HepG2 (cell line): ENCODE measurements around the gene CCND1. TPM values are rescaled to one million over a fixed set of nuclear protein-coding genes. Genes with fewer than 3 reads are reported as not detected.

ENCODE experiments used
- ATAC-seq: fragments of 200-7000 bp; cut with Tn5 transposase; 3 replicates; pipeline ENCODE4 v1.9.1; 2020; ENCODE audit warnings: mild to moderate bottlenecking, moderate library complexity
- BruUV-seq: library from RNA; stranded (reverse); fragments of 400-500 nt; replicated peaks from 2 replicates; lab custom pipeline; 2021; lab: Mats Ljungman, UMichigan
- CTCF ChIA-PET: fragments of 300-600 bp; formaldehyde crosslinking; extraction: SDS; loops from one replicate; lab custom pipeline; 2021; ENCODE audit warnings: low total read pairs, inconsistent platforms, low intra/inter-chr PET ratio; lab: Yijun Ruan, JAX
- POLR2A ChIA-PET: fragments of 350-600 bp; sonication (Branson Sonifier 250); formaldehyde crosslinking; loops from one replicate; lab custom pipeline; 2020; ENCODE audit warnings: antibody characterized with exemption, inconsistent platforms; lab: Yijun Ruan, JAX
- DNase-seq: peaks from one replicate; pipeline ENCODE4 v3.0.0-alpha.2; 2015; ENCODE audit warnings: low spot score
- FAIRE-seq: peaks from 3 replicates; lab custom pipeline; 2011; peaks lifted over from hg19 to GRCh38; lab: Jason Lieb, UNC
- H2AFZ ChIP-seq: one replicate; pipeline ENCODE4 v1.6.1; 2011; ENCODE audit warnings: low read length, inconsistent platforms
- H3K27ac ChIP-seq: fragments of 300-600 bp; 3 replicates; pipeline ENCODE4 v1.8.0; 2011; ENCODE audit warnings: mixed run types, mild to moderate bottlenecking, mixed read lengths, low read length, inconsistent platforms; ENCODE audit not compliant: insufficient read depth; ENCODE audit errors: extremely low read length
- H3K27me3 ChIP-seq, 2 experiments: fragments of 200-600 bp in 1 of 2; 2 replicates in 1 of 2; 3 replicates in 1 of 2; pipeline versions ENCODE4 v1.6.0 to v1.8.0; 2011; ENCODE audit warnings: low read length in 2 of 2, mild to moderate bottlenecking in 2 of 2, moderate library complexity in 2 of 2, inconsistent platforms in 1 of 2; ENCODE audit not compliant: insufficient read depth in 2 of 2, control insufficient read depth in 1 of 2
- H3K36me3 ChIP-seq, 2 experiments: fragments of 200-600 bp in 1 of 2; replicated peaks in 1 of 2; 2 replicates in 1 of 2; 3 replicates in 1 of 2; pipeline versions ENCODE4 v1.5.1 to v1.8.0; 2011; ENCODE audit warnings: low read length in 2 of 2, inconsistent platforms in 1 of 2; ENCODE audit not compliant: insufficient read depth in 2 of 2, control insufficient read depth in 1 of 2
- H3K4me1 ChIP-seq: 2 replicates; pipeline ENCODE4 v1.5.1; 2012; ENCODE audit warnings: low read length, inconsistent platforms; ENCODE audit not compliant: insufficient read depth
- H3K4me2 ChIP-seq: 2 replicates; pipeline ENCODE4 v1.6.0; 2011; ENCODE audit warnings: low read depth, low read length, inconsistent platforms
- H3K4me3 ChIP-seq, 3 experiments: fragments of 200-600 bp in 1 of 3; sonication (generic), shearing (Covaris generic) in 1 of 3; replicated peaks in 1 of 3; 2 replicates each; pipeline ENCODE4 v1.5.1; 2011 to 2016; ENCODE audit warnings: low read length in 3 of 3, inconsistent platforms in 2 of 3, low read depth in 2 of 3, mild to moderate bottlenecking in 2 of 3, control low read depth in 1 of 3, mixed read lengths in 1 of 3; ENCODE audit not compliant: insufficient read depth in 1 of 3
- H3K79me2 ChIP-seq: one replicate; pipeline ENCODE4 v1.6.1; 2011; ENCODE audit warnings: low read length, inconsistent platforms; ENCODE audit not compliant: insufficient read depth
- H3K9ac ChIP-seq: 2 replicates; pipeline ENCODE4 v1.6.0; 2011; ENCODE audit warnings: mild to moderate bottlenecking, low read depth, low read length, inconsistent platforms; ENCODE audit not compliant: insufficient read depth
- H3K9me3 ChIP-seq: 2 replicates; pipeline ENCODE4 v1.5.1; 2012; ENCODE audit warnings: mild to moderate bottlenecking, low read length
- H4K20me1 ChIP-seq: 2 replicates; pipeline ENCODE4 v1.6.0; 2011; ENCODE audit warnings: inconsistent platforms, mild to moderate bottlenecking, low read length, moderate library complexity; ENCODE audit not compliant: insufficient read depth
- BCL6 ChIP-seq: IDR thresholded peaks from 2 replicates; pipeline ENCODE4 v1.6.1; 2016; ENCODE audit warnings: missing genetic modification reagents, missing compliant biosample characterization
- FOXC1 ChIP-seq: sonication (generic); formaldehyde crosslinking; IDR thresholded peaks from 2 replicates; pipeline ENCODE4 v1.8.0; 2022; ENCODE audit warnings: mild to moderate bottlenecking, missing genetic modification reagents, borderline replicate concordance
- HIVEP1 ChIP-seq: sonication (generic); formaldehyde crosslinking; IDR thresholded peaks from 2 replicates; pipeline ENCODE4 v1.4.0; 2020; ENCODE audit warnings: mild to moderate bottlenecking, missing genetic modification reagents
- HOXA5 ChIP-seq: sonication (generic); formaldehyde crosslinking; IDR thresholded peaks from 2 replicates; pipeline ENCODE4 v1.4.0; 2020; ENCODE audit warnings: missing genetic modification reagents
- KLF11 ChIP-seq: IDR thresholded peaks from 2 replicates; pipeline ENCODE4 v1.6.1; 2016; ENCODE audit warnings: missing compliant biosample characterization
- MXD4 ChIP-seq: IDR thresholded peaks from 2 replicates; pipeline ENCODE4 v1.6.1; 2016; ENCODE audit warnings: mild to moderate bottlenecking, missing biosample characterization, missing genetic modification reagents
- NBN ChIP-seq: fragments of 450-650 bp; conservative IDR thresholded peaks from 2 replicates; pipeline ENCODE4 v1.6.1; 2017
- RCOR2 ChIP-seq: IDR thresholded peaks from 2 replicates; pipeline ENCODE4 v1.6.1; 2016; ENCODE audit warnings: missing biosample characterization, missing genetic modification reagents
- RFXAP ChIP-seq: sonication (generic); formaldehyde crosslinking; IDR thresholded peaks from 2 replicates; pipeline ENCODE4 v1.4.0; 2020; ENCODE audit warnings: missing genetic modification reagents, borderline replicate concordance
- ZBTB1 ChIP-seq: sonication (generic); formaldehyde crosslinking; IDR thresholded peaks from 2 replicates; pipeline ENCODE4 v1.4.0; 2020; ENCODE audit warnings: missing genetic modification reagents, borderline replicate concordance
- ZNF180 ChIP-seq: sonication (generic); formaldehyde crosslinking; IDR thresholded peaks from 2 replicates; pipeline ENCODE4 v1.4.0; 2020; ENCODE audit warnings: low read depth, missing genetic modification reagents, borderline replicate concordance
- ZNF350 ChIP-seq: sonication (generic); formaldehyde crosslinking; IDR thresholded peaks from 2 replicates; pipeline ENCODE4 v1.4.0; 2020; ENCODE audit warnings: mild to moderate bottlenecking, low read depth, missing genetic modification reagents, borderline replicate concordance
- ZNF354B ChIP-seq: sonication (generic); formaldehyde crosslinking; IDR thresholded peaks from 2 replicates; pipeline ENCODE4 v1.8.0; 2022; ENCODE audit warnings: mild to moderate bottlenecking, missing genetic modification reagents
- ZNF432 ChIP-seq: sonication (generic); formaldehyde crosslinking; IDR thresholded peaks from 2 replicates; pipeline ENCODE4 v1.5.0; 2020; ENCODE audit warnings: missing genetic modification reagents, mild to moderate bottlenecking, borderline replicate concordance
- ZNF570 ChIP-seq: sonication (generic); formaldehyde crosslinking; IDR thresholded peaks from 2 replicates; pipeline ENCODE4 v1.4.0; 2020; ENCODE audit warnings: mild to moderate bottlenecking, missing genetic modification reagents, borderline replicate concordance
- ZNF629 ChIP-seq: sonication (generic); formaldehyde crosslinking; conservative IDR thresholded peaks from 2 replicates; pipeline ENCODE4 v1.5.0; 2020; ENCODE audit warnings: missing genetic modification reagents
- WGBS: methylation state at CpG from one replicate; pipeline ENCODE4 v1.1.6; 2017; ENCODE audit warnings: low lambda C conversion rate; 5-methylcytosine and 5-hydroxymethylcytosine counted together
- in situ Hi-C: cut with HindIII; loops from 2 replicates; pipeline ENCODE4 v1.10.0; 2017; ENCODE audit warnings: low pct_unique_long_range_greater_than_20kb; ENCODE audit not compliant: extremely low pct_ligation_motif_present
- intact Hi-C: fragments of 100-400 bp; cut with micrococcal nuclease; formaldehyde crosslinking; loops from one replicate; pipeline ENCODE4 v1.10.0; 2022; ENCODE audit not compliant: unreplicated experiment
- polyA plus RNA-seq, 8 experiments: library from polyadenylated mRNA; depleted of rRNA in 3 of 8; stranded (reverse) in 7 of 8; unstranded in 1 of 8; fragments of >200 nt; fragmentation: Illumina TruSeq in 4 of 8; extraction: Trizol in 4 of 8; gene quantifications; 2 replicates each; pipeline versions ENCODE4 v1.2.1 to v1.2.3, GENCODE V29; 2011 to 2016; ENCODE audit warnings: low read depth in 4 of 8, missing spikeins in 1 of 8, mixed read lengths in 1 of 8; ENCODE audit not compliant: insufficient read depth in 1 of 8
- total RNA-seq, 5 experiments: library from RNA; depleted of rRNA; stranded (reverse); fragments of >200 nt; fragmentation: Illumina TruSeq; extraction: Trizol; gene quantifications; 2 replicates each; pipeline ENCODE4 v1.2.3, GENCODE V29; 2016; ENCODE audit warnings: low read depth in 1 of 5
- TF ChIP-seq, protein P1 (sequence below): sonication (generic); formaldehyde crosslinking; IDR thresholded peaks from 2 replicates; pipeline ENCODE4 v1.4.0; 2020; ENCODE audit warnings: missing genetic modification reagents
- TF ChIP-seq, protein P2 (sequence below): sonication (generic); formaldehyde crosslinking; IDR thresholded peaks from 2 replicates; pipeline ENCODE4 v1.5.0; 2020; ENCODE audit warnings: missing genetic modification reagents
- TF ChIP-seq, protein P3 (sequence below): sonication (generic); formaldehyde crosslinking; IDR thresholded peaks from 2 replicates; pipeline ENCODE4 v1.4.0; 2020; ENCODE audit warnings: missing genetic modification reagents

Gene CCND1
- total and polyA plus RNA-seq, 2 of the 13 experiments (the other 11 are each of a cell fraction or from before 2014, with no cell fraction given): 107 to 136 TPM

DNA sequence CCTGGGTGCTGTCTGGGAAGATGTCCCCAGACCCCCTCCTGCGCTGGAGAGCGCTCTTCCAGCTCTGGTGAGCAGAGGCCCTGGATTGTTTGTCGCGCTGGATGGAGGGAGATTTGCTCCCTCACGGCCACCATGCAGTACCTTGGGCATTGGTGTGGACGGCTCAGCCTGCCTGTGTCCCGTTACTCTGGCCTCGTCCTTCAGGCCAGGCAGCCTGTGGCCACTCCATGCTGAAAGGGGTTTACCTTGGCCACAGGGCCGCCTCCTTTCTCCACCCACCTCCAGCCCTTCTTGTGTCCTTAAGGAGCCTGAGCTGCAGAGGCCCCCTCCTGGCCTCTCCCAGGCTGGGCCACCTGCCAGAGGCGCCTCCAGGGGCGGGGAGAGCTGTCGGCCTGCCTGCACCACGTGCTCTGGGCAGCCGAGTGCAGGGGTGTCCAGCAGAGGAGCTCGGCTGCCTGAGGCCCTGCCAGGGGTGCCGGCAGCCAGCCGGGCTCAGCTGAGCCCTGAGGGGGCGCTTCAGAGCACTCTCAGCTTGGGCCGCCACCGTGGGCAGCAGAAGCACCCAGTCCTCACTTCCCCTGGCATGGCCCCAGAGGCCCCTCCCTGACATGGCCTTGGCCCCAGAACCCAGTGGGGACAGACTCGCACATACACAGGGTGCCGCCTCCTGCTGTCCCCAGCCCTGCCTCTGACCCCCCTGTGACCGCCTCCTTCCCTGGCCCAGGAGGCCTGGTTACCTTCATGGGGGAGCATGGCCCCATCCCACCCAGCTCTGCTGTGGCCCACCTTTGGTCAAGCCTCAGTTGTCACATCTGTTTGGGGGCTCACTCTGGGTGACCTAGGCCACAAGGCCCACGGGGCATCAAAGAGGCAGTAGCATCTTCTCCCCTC, 3.4 kb downstream of the CCND1 start:
- FAIRE-seq (no peak), ATAC-seq (peak; percentile 68), DNase-seq (peak; percentile 66)
- in situ Hi-C loops: loop anchor here (5.0 to 25.0 kb wide), 3 partner anchors 207 to 352 kb away; partner anchors contain the start of gene MYEOV
- peaks cover 30 to 50% of the 10 kb centered on the region in 2 experiments for H3K36me3 ChIP-seq
- peak overlapping the region; percentile 95 for H3K9ac ChIP-seq
- no peak overlapping the region for H2AFZ ChIP-seq
- peaks cover 37% of the 10 kb centered on the region for H4K20me1 ChIP-seq
- H3K79me2 ChIP-seq: peaks cover 40% of the 10 kb centered on the region
- H3K4me1 ChIP-seq: peaks cover 29% of the 10 kb centered on the region
- no TSS peak for BruUV-seq
- 53% methylated on average over 9 of the region's 24 CpGs for WGBS
- no peaks in the 10 kb centered on the region for H3K9me3 ChIP-seq
- H3K4me3 ChIP-seq: peak overlapping the region; percentile 86 to 99 (median 94); a peak in 5 of 6 replicates
- POLR2A ChIA-PET: interaction anchor here (0.7 to 5.5 kb wide), 11 partner anchors 11 to 513 kb away, joined by 3 to 40 read pairs (median 7); partner anchors contain the start of genes LTO1 and MYEOV
- peak overlapping the region; percentile 72 for H3K4me2 ChIP-seq
- CTCF ChIA-PET: interaction anchor here (0.7 to 4.1 kb wide), 6 partner anchors 24 to 543 kb away, joined by 3 to 26 read pairs (median 9); no protein-coding TSS in a partner anchor
- H3K27ac ChIP-seq: peak overlapping the region; percentile 87
- peaks cover 0 to 5% of the 10 kb centered on the region in 2 experiments; a peak in 1 of 5 replicates for H3K27me3 ChIP-seq
- intact Hi-C loops: loop anchor here (5.0 to 10.0 kb wide), 4 partner anchors 150 to 540 kb away; no protein-coding TSS in a partner anchor
- TF ChIP-seq, protein P1, sequence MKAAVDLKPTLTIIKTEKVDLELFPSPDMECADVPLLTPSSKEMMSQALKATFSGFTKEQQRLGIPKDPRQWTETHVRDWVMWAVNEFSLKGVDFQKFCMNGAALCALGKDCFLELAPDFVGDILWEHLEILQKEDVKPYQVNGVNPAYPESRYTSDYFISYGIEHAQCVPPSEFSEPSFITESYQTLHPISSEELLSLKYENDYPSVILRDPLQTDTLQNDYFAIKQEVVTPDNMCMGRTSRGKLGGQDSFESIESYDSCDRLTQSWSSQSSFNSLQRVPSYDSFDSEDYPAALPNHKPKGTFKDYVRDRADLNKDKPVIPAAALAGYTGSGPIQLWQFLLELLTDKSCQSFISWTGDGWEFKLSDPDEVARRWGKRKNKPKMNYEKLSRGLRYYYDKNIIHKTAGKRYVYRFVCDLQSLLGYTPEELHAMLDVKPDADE (CRISPR knock-in tag): peak; percentile 10; the same call in 1 of the 2 replicates
- TF ChIP-seq ZNF432 (no peak), BCL6 (CRISPR knock-in tag) (peak; percentile 52), MXD4 (CRISPR knock-in tag) (peak; percentile 86; the same call in 1 of the 2 replicates), ZBTB1 (CRISPR knock-in tag) (no peak), ZNF350 (CRISPR knock-in tag) (peak; percentile 49; the same call in 1 of the 2 replicates), RCOR2 (0 out of 2 replicates have a peak, but pooled peaks have one; percentile 23), FOXC1 (CRISPR knock-in tag) (no peak), RFXAP (CRISPR knock-in tag) (no peak), ZNF354B (CRISPR knock-in tag) (0 out of 2 replicates have a peak, but pooled peaks have one; percentile 29), KLF11 (CRISPR knock-in tag) (peak; percentile 90), ZNF570 (CRISPR knock-in tag) (no peak), HOXA5 (CRISPR knock-in tag) (0 out of 2 replicates have a peak, but pooled peaks have one; percentile 24), HIVEP1 (CRISPR knock-in tag) (peak; percentile 74), NBN (no peak), ZNF629 (no peak), ZNF180 (CRISPR knock-in tag) (no peak)
- TF ChIP-seq, protein P2, sequence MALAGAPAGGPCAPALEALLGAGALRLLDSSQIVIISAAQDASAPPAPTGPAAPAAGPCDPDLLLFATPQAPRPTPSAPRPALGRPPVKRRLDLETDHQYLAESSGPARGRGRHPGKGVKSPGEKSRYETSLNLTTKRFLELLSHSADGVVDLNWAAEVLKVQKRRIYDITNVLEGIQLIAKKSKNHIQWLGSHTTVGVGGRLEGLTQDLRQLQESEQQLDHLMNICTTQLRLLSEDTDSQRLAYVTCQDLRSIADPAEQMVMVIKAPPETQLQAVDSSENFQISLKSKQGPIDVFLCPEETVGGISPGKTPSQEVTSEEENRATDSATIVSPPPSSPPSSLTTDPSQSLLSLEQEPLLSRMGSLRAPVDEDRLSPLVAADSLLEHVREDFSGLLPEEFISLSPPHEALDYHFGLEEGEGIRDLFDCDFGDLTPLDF: no peak
- TF ChIP-seq, protein P3, sequence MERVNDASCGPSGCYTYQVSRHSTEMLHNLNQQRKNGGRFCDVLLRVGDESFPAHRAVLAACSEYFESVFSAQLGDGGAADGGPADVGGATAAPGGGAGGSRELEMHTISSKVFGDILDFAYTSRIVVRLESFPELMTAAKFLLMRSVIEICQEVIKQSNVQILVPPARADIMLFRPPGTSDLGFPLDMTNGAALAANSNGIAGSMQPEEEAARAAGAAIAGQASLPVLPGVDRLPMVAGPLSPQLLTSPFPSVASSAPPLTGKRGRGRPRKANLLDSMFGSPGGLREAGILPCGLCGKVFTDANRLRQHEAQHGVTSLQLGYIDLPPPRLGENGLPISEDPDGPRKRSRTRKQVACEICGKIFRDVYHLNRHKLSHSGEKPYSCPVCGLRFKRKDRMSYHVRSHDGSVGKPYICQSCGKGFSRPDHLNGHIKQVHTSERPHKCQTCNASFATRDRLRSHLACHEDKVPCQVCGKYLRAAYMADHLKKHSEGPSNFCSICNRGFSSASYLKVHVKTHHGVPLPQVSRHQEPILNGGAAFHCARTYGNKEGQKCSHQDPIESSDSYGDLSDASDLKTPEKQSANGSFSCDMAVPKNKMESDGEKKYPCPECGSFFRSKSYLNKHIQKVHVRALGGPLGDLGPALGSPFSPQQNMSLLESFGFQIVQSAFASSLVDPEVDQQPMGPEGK (CRISPR knock-in tag): peak; percentile 88
